Rectal smooth muscle tissue (tissue), 1 donor: ENCODE data around the gene PPM1L.

Source experiments
- H3K27ac ChIP-seq: one replicate; pipeline ENCODE4 v1.7.0; 2013; ENCODE audit warnings: low read depth, low read length, inconsistent platforms
- H3K27me3 ChIP-seq: one replicate; pipeline ENCODE4 v1.7.0; 2013; ENCODE audit warnings: low read length; ENCODE audit not compliant: control insufficient read depth, insufficient read depth
- H3K36me3 ChIP-seq: one replicate; pipeline ENCODE4 v1.7.0; 2013; ENCODE audit warnings: low read length; ENCODE audit not compliant: control insufficient read depth, insufficient read depth
- H3K4me1 ChIP-seq: one replicate; pipeline ENCODE4 v1.7.0; 2013; ENCODE audit warnings: low read length; ENCODE audit not compliant: control insufficient read depth, insufficient read depth
- H3K4me3 ChIP-seq: one replicate; pipeline ENCODE4 v1.7.0; 2013; ENCODE audit warnings: low read length
- H3K9ac ChIP-seq: one replicate; pipeline ENCODE4 v1.7.0; 2013; ENCODE audit warnings: low read length

Gene PPM1L

GRCh38 chr3:161054860-161055604, 299.0 kb downstream of the PPM1L start:
- Histone ChIP-seq H3K27ac (no peak overlapping the region), H3K4me3 (no peak overlapping the region), H3K36me3 (no peaks in the 10 kb centered on the region), H3K9ac (no peak overlapping the region), H3K27me3 (no peaks in the 10 kb centered on the region), H3K4me1 (no peaks in the 10 kb centered on the region)

- no peak overlapping the region for H3K27ac ChIP-seq
- H3K4me3 ChIP-seq, result no peak overlapping the region
- peaks cover 4% of the 10 kb centered on the region for H3K36me3 ChIP-seq
- H3K4me1 ChIP-seq, result no peaks in the 10 kb centered on the region
- no peaks in the 10 kb centered on the region for H3K27me3 ChIP-seq
- no peak overlapping the region for H3K9ac ChIP-seq
Observed at GRCh38 chr3:161064413-161064812, 308.4 kb downstream of the PPM1L start.

- H3K27me3 ChIP-seq, result no peaks in the 10 kb centered on the region
- H3K27ac ChIP-seq, result no peak overlapping the region
- peaks cover 4% of the 10 kb centered on the region for H3K36me3 ChIP-seq
- no peaks in the 10 kb centered on the region for H3K4me1 ChIP-seq
- no peak overlapping the region for H3K4me3 ChIP-seq
- H3K9ac ChIP-seq, result no peak overlapping the region
Observed at GRCh38 chr3:161066930-161067329, 310.9 kb downstream of the PPM1L start.

GRCh38 chr3:161067335-161067734, 311.3 kb downstream of the PPM1L start:
- H3K4me1 ChIP-seq, result no peaks in the 10 kb centered on the region
- no peak overlapping the region for H3K4me3 ChIP-seq
- no peak overlapping the region for H3K27ac ChIP-seq
- peaks cover 4% of the 10 kb centered on the region for H3K36me3 ChIP-seq
- H3K27me3 ChIP-seq, result no peaks in the 10 kb centered on the region
- no peak overlapping the region for H3K9ac ChIP-seq

- Histone ChIP-seq H3K27me3 (no peaks in the 10 kb centered on the region), H3K4me1 (no peaks in the 10 kb centered on the region), H3K27ac (no peak overlapping the region), H3K4me3 (no peak overlapping the region), H3K36me3 (peaks cover 4% of the 10 kb centered on the region), H3K9ac (no peak overlapping the region)
Observed at GRCh38 chr3:161069511-161070251, 313.6 kb downstream of the PPM1L start.

- Histone ChIP-seq H3K4me1 (no peaks in the 10 kb centered on the region), H3K36me3 (peaks cover 4% of the 10 kb centered on the region), H3K4me3 (no peak overlapping the region), H3K9ac (no peak overlapping the region), H3K27ac (no peak overlapping the region), H3K27me3 (no peaks in the 10 kb centered on the region)
Observed at GRCh38 chr3:161070252-161070930, 314.4 kb downstream of the PPM1L start.

- Histone ChIP-seq H3K4me3 (no peak overlapping the region), H3K36me3 (peaks cover 2% of the 10 kb centered on the region), H3K9ac (no peak overlapping the region), H3K27me3 (no peaks in the 10 kb centered on the region), H3K27ac (no peak overlapping the region), H3K4me1 (no peaks in the 10 kb centered on the region)
Observed at GRCh38 chr3:161070980-161071663, 315.1 kb downstream of the PPM1L start.

- H3K9ac ChIP-seq, result no peak overlapping the region
- no peak overlapping the region for H3K4me3 ChIP-seq
- no peaks in the 10 kb centered on the region for H3K4me1 ChIP-seq
- no peaks in the 10 kb centered on the region for H3K36me3 ChIP-seq
- H3K27me3 ChIP-seq, result no peaks in the 10 kb centered on the region
- no peak overlapping the region for H3K27ac ChIP-seq
Observed at GRCh38 chr3:161072211-161072621, 316.2 kb downstream of the PPM1L start.

- H3K4me1 ChIP-seq, result no peaks in the 10 kb centered on the region
- H3K36me3 ChIP-seq, result no peaks in the 10 kb centered on the region
- H3K4me3 ChIP-seq, result no peak overlapping the region
- no peaks in the 10 kb centered on the region for H3K27me3 ChIP-seq
- no peak overlapping the region for H3K27ac ChIP-seq
- no peak overlapping the region for H3K9ac ChIP-seq
Observed at GRCh38 chr3:161072751-161073150, 316.7 kb downstream of the PPM1L start.

GRCh38 chr3:161073181-161073580, 317.1 kb downstream of the PPM1L start:
- H3K9ac ChIP-seq, result no peak overlapping the region
- H3K4me1 ChIP-seq, result no peaks in the 10 kb centered on the region
- H3K4me3 ChIP-seq, result no peak overlapping the region
- no peaks in the 10 kb centered on the region for H3K36me3 ChIP-seq
- no peak overlapping the region for H3K27ac ChIP-seq
- no peaks in the 10 kb centered on the region for H3K27me3 ChIP-seq

- H3K36me3 ChIP-seq, result no peaks in the 10 kb centered on the region
- no peak overlapping the region for H3K9ac ChIP-seq
- H3K4me1 ChIP-seq, result no peaks in the 10 kb centered on the region
- H3K27ac ChIP-seq, result peak overlapping the region; percentile 3
- H3K27me3 ChIP-seq, result no peaks in the 10 kb centered on the region
- no peak overlapping the region for H3K4me3 ChIP-seq
Observed at GRCh38 chr3:161081633-161082032, 325.6 kb downstream of the PPM1L start.

- peak overlapping the region; percentile 3 for H3K27ac ChIP-seq
- H3K27me3 ChIP-seq, result no peaks in the 10 kb centered on the region
- H3K9ac ChIP-seq, result no peak overlapping the region
- H3K36me3 ChIP-seq, result no peaks in the 10 kb centered on the region
- no peaks in the 10 kb centered on the region for H3K4me1 ChIP-seq
- H3K4me3 ChIP-seq, result no peak overlapping the region
Observed at GRCh38 chr3:161082063-161082462, 326.0 kb downstream of the PPM1L start.
